KOPT-K1 (cell line): ENCODE results near the gene RRAS2.
"Not testable (repeated sequence)": the region's sequence is repeated elsewhere in the genome, so short reads cannot be mapped to it uniquely, and the experiment has no call there.

ENCODE experiments used
- H3K27ac ChIP-seq: fragments of 200-600 bp; sonication (generic); 2 replicates; pipeline ENCODE4 v1.5.1; 2016; ENCODE audit warnings: antibody characterized with exemption, mild to moderate bottlenecking, low read depth, low read length; ENCODE audit not compliant: poor library complexity, severe bottlenecking
- H3K36me3 ChIP-seq: fragments of 200-600 bp; sonication (generic); 2 replicates; pipeline ENCODE4 v1.5.1; 2017; ENCODE audit warnings: antibody characterized with exemption, mild to moderate bottlenecking, low read length, moderate library complexity; ENCODE audit not compliant: insufficient read depth
- H3K9me3 ChIP-seq: fragments of 200-600 bp; sonication (generic); 2 replicates; pipeline ENCODE4 v1.5.1; 2017; ENCODE audit warnings: antibody characterized with exemption, low read length, mild to moderate bottlenecking; ENCODE audit not compliant: insufficient read depth, poor library complexity, severe bottlenecking

Gene RRAS2

DNA sequence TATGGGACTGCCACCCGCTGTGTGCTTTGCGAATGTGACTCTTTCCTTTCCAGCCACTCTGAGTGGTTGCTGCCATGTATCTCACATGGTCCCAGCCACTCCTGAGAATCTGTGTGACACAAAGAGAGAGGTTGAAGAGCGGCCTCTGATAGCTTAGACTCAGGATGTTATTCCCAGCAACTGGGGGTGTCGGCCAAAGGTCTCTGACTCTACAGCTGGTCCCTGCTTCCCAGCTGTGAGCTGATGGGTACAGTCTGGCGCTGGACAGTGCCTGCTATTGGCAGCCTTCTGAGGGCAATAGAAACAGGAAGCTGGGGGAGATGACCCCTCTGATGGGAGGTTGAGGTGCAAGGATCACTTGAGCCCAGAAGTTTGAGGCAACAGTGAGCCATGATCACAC is 105.1 kb downstream of the RRAS2 start:
- H3K36me3 ChIP-seq: no peaks in the 10 kb centered on the region
- H3K27ac ChIP-seq: no peak overlapping the region
- no peaks in the 10 kb centered on the region for H3K9me3 ChIP-seq

DNA sequence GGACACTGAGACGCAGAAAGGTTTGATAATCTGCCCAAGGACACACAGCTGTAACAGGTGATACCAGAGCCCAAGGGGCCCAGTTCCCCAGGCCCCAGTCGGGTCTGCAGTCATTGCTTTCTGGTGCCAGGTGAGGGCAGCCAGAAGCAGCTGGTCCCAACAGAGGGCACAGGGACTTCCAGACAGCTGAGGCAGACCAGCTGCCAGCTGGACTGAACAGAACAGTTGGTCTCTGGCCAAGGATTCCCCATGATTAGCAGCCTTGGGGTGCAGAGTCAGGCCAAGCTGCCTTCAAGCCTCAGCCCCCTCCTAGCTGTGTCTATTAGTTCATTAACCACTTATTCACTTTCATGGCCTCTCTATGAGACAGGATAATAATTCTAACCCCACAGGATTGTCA is 105.6 kb downstream of the RRAS2 start:
- H3K36me3 ChIP-seq: no peaks in the 10 kb centered on the region

DNA sequence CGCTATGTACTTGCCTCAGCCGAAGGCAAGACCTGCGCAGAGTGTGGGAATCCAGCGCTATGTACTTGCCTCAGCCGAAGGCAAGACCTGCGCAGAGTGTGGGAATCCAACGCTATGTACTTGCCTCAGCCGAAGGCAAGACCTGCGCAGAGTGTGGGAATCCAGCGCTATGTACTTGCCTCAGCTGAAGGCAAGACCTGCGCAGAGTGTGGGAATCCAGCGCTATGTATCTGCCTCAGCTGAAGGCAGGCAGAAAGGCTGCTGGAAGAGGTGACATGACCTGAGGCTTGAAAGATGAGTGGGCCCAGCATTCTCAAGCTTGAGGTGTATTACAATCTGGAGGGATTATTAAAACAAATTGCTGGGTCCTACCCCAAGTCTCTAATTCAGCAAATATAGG is 106.5 kb downstream of the RRAS2 start:
- not testable (repeated sequence) for H3K36me3 ChIP-seq, H3K27ac ChIP-seq, H3K9me3 ChIP-seq

More for the DNA sequence above, 105.6 kb downstream of the RRAS2 start:
- H3K9me3 ChIP-seq: no peaks in the 10 kb centered on the region
- no peak overlapping the region for H3K27ac ChIP-seq

DNA sequence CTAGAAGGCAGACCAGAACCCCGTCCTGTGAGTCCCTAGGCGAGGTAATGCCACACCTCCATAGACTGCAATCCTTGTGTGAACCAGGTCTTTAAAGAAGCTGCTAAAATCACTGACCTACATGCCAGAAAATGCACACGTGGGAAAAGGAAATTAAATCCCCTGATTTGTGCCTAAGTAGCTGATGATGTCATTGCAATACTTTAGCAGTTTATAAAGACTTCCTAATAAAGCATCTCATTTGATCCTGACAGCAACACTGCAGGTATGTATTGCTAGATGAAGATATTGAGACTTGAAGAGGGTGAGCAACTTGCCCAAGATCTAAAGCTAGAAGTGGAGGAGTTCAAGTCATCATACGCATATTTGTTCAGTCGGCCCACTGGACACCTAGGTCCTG is 107.2 kb downstream of the RRAS2 start:
- H3K36me3 ChIP-seq: no peaks in the 10 kb centered on the region
- H3K27ac ChIP-seq: no peak overlapping the region
- no peaks in the 10 kb centered on the region for H3K9me3 ChIP-seq

DNA sequence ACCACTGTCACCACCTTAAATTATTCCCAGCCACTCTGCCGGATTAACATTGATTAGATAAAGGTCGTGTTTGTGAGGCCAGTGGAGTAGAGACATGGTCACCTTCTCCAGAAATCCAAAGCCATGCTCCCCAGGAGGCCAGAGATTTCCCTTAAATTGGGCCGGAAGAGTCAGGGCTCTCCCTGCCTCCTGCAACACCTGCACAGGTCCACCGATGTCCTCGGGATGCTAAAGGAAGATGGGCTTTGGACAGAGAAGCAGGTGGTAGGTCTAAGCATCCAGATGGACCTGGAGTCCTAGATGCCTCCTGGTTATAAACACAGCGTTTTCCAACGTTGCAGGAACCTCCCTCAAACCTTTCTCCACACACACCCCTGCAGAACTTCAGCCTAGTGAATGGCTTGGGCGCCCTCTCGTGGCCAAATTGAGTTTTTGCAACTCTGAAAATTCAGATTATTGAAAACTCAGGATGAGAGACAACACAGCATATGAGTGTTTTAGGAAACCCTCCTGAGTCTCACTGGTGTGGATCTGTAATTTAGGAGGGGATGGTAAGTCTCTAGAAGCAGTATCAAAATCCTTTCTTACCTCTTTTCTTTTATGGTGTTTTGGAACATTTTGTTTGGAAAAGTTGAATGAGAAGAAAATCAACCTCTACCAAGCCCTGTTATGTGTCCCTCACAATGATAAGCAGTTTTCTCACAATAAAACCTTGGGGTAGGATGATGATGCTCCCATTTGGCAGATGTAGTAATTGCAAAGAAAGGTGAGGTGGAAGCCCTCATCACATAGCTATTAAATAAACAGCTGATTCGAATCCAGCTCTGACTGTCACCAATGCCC is 109.6 kb downstream of the RRAS2 start:
- H3K27ac ChIP-seq: no peak overlapping the region
- H3K9me3 ChIP-seq: no peaks in the 10 kb centered on the region
- H3K36me3 ChIP-seq: no peaks in the 10 kb centered on the region

DNA sequence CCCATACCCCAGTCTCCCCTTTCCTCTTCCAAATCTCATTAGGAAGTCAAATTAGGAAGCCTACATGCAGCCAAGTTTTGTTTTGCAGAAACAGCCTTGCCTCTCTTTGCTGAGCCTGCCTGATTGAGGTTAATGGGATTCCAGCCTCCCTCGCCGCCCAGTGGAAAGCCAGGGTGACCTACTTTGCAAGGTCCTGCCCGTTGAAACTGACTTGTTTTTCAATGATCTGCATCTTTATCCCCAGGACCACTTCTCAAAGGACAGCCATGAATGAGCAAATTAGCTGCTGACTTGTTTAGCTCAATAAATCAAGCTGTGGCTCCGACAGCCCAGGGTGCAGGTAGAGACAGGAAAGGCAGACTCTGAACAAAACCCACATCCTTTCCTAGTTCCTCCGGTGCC is 110.4 kb downstream of the RRAS2 start:
- H3K36me3 ChIP-seq: no peaks in the 10 kb centered on the region
- no peak overlapping the region for H3K27ac ChIP-seq
- no peaks in the 10 kb centered on the region for H3K9me3 ChIP-seq

DNA sequence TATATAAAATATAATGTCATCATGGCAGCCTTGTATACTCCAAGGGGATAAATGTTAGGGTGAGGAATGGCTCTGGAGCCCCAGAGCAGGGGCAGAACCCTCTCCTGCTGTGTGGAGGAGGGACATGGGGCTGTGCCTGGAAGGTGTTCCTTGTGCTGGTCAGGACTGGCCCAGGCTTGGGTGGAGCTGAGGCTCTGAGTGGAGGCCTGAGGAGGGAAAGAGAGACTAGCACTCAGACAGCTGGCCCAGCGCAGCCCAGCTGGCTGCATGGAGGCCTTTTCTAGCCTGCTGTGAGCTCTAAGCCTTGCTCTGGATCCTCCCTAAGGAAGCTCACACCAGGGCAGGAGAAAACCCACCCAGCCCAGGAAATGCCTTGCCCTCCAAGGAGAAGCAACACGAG is 113.5 kb downstream of the RRAS2 start:
- Histone ChIP-seq H3K9me3 (no peaks in the 10 kb centered on the region), H3K36me3 (no peaks in the 10 kb centered on the region), H3K27ac (no peak overlapping the region)

DNA sequence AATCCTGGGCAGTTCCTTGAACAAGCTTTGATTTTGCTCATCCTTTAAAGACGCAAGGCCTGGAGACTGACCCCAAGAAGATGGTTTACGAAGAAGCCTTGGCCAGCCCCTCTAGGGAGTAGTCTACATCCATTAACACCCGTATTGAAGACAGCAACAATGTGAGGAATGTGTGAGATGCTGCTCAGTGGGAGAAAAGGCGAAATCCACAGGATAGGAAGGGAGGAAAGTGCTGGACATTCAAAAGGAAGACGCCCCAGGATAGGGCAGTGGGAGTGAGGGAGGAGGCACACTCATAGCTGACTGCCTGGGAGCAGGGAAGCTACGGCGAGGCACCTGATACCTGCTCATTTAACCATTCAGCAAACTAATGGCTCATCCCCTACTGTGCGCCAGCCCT is 114.1 kb downstream of the RRAS2 start:
- H3K27ac ChIP-seq: no peak overlapping the region
- H3K9me3 ChIP-seq: no peaks in the 10 kb centered on the region
- no peaks in the 10 kb centered on the region for H3K36me3 ChIP-seq

DNA sequence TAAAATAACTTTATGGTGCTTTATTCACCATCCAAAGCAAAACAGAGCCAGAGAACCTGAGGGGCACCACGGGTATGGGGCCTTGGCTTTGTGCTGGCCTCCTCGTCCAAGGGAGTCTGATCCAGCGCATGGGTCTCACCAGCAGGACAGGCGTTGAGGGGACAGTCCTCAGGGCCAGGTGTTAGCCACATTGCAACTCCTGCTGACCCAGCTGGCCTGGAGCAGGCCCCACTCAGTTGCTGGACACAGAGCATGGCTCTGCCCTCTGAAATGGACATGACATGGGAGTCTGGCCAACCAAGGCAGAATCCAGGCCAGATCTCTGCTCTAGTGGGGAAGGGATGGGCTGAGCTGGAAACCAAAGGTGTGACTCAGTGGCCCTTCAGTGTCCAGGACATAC is 116.2 kb downstream of the RRAS2 start:
- no peaks in the 10 kb centered on the region for H3K36me3 ChIP-seq
- H3K27ac ChIP-seq: no peak overlapping the region
- H3K9me3 ChIP-seq: no peaks in the 10 kb centered on the region

DNA sequence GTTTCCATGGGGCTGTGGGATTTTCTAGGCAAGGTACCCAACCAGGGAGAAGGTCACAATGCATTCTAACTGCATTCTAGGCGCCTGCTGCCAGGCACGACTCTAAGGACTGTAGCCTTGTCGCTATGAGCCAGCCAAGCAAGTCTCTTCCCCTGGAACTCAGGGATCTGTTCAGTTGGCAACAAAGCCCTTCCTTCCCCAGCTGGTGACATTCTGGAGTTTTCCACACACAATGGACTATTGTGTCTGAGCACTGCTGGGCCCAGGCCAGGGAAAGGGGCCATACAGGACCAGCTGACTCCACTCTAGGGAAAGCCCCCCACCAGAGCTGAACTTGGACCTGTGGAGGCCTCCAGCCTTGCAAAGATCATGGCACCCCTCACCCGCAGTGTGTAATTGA is 116.8 kb downstream of the RRAS2 start:
- Histone ChIP-seq H3K9me3 (no peaks in the 10 kb centered on the region), H3K27ac (no peak overlapping the region), H3K36me3 (no peaks in the 10 kb centered on the region)

DNA sequence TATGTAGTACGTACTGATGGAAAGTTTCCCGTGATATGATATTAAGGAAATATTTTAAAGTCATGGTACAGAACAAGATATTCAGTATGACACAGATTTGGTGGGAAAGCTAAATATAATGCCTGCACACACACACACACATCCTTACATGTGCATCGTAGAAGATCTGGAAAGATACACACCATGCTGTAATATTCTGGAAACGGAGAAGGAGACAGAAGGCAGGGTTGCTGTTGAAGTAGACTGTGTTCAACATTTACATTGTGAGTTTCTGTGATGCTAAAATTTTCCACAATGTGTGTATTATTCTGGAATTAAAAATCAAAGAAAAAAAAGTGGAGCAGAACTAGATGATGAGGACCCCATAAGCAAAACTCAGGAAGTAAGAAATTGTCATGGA is 118.0 kb downstream of the RRAS2 start:
- Histone ChIP-seq H3K9me3 (no peaks in the 10 kb centered on the region), H3K36me3 (no peaks in the 10 kb centered on the region), H3K27ac (no peak overlapping the region)

DNA sequence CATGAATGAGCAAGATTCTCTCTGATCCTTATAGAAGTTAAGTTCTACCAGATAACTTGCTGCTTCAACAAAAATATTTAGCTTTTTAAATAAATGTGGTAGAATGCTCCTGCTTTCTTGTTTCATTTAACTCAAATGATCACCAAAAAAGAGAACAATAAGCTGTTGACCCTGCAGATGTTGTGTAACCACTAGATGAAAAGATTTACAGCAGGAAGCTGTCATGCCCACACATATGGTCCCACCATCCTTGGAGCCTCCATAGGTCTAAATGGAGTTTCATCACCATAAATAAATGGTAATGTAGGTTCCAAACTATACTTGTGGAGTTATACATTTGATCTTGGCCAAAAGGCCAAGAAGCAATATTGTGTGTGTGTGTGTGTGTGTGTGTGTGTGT is 118.8 kb downstream of the RRAS2 start:
- Histone ChIP-seq H3K36me3 (no peaks in the 10 kb centered on the region), H3K27ac (no peak overlapping the region), H3K9me3 (no peaks in the 10 kb centered on the region)

DNA sequence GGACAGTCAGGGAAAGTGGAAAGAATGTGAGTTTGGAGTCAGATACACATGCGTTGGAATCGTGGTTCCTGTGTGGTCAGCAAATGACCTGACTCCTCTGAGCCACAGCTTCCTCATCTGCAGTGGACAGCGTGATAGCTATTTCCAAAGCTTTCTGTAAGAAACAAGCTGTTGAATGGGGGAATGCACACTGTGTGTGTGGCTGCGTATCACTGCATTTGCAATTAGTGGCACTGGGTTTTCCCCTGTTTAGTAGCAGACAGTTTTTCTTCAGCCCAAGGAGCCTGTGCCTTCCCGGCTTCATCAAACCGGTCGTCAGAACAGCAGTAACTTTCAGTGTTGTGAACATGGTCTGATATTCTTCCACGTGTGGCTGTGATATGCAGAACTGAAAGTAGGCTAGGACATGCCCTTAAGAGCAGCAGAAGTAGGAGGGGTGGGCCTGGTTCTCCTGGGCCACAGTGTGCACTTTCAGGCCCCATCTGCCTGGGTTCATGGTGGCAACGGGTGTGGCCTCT is 121.5 kb downstream of the RRAS2 start:
- Histone ChIP-seq H3K9me3 (no peaks in the 10 kb centered on the region), H3K27ac (no peak overlapping the region), H3K36me3 (no peaks in the 10 kb centered on the region)

DNA sequence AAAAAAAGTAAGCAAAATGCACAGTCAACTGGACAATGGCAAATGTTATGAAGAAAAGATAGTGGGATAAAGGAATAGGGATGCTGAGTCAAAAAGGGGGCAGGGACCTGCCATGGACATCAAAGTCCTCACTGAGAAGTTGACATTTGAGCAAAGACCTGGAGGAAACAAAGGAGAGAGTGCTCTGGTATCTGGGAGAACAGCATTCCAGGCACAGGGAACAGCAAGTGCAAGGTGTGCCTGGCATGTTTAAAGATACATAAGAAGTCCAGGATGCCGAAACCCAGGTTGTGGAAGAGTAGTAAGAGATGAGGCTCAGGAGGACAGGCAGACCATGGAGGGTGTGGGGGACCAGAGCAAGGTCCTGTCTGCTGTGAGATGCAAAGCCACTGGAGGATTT is 123.3 kb downstream of the RRAS2 start:
- Histone ChIP-seq H3K9me3 (no peaks in the 10 kb centered on the region), H3K36me3 (no peaks in the 10 kb centered on the region), H3K27ac (no peak overlapping the region)

DNA sequence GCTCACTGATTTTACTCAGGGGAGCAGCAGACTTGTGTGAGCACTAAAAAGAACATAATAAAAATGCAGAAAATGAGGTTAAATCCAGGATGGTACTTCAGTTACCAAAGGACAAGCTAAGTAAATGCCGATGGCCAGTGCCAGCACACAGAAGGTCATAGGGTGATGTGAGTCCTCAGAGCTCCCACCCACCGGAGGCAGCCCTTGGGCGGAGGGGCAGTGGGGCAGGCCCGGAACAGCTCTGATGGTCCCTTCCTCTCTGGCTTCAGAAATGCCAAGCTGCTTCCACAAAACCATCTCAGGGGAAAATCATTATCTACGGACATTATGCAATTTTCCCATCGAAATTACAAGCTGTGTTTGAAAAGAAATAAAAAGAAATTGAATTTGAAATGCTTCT is 124.5 kb downstream of the RRAS2 start:
- H3K36me3 ChIP-seq: no peaks in the 10 kb centered on the region
- H3K9me3 ChIP-seq: no peaks in the 10 kb centered on the region
- H3K27ac ChIP-seq: no peak overlapping the region

DNA sequence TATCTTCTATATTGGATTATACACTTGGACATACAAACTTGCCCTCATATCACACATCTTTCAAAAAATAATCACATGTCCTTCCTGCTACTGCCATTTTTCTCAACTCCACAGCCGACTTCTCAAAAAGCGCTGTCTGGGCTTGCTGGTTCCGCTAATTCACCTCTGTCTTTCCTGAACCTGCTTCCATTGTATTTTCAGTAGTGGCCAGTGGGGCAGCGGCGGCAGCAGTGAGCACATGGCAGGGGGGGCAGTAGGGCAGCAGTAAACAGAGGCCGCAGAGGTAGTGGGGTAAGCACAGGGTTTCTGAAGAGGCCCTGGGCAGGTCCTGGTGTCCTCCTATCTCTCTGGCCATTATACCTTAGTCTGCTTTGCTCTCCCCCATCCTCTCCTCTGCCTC is 126.3 kb downstream of the RRAS2 start:
- Histone ChIP-seq H3K36me3 (no peaks in the 10 kb centered on the region), H3K27ac (no peak overlapping the region), H3K9me3 (no peaks in the 10 kb centered on the region)
